ENCODE data around the gene WFDC1. TPM values are rescaled to one million over a fixed set of nuclear protein-coding genes. Genes with fewer than 3 reads are reported as not detected.

Gene WFDC1
- total RNA-seq, 1 experiment from 2014 or later = not detected

DNA sequence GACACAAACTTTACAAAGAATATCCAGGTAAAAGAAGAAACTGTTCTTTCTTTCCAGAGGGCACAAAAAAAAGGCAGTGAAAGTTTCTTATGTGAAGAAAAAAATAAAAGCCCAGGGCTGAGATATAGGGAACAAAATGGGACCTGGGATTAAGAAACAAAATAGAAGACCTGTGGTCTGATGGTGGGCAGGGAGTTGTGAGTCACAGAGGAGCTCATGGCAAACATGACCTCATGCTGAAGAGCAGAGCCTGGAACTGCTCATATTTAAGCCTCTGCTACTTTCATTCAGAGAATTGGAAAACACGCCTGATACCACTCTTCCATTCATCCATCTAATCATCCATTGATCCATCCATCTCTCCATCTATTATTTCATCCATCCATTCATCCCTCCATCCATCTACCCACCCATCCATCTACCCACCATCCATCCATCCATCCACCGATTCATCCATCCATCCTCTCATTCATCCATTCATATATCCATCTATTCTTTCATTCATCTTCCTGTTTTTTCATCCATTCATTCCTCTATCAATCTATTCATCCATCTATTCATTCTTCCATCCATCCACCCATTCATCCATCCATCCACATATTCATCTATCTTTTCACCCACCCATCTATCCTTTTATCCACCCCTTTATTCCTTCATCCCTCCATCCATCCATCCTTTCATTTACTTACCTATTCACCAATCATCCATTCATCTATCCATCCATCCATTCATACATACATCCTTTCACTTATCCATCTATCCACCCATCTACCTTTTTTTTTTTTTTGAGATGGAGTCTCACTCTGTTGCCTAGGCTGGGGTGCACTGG is 30.0 kb downstream of the WFDC1 start:
- Histone ChIP-seq H3K4me1 (no peaks in the 10 kb centered on the region), H3K27me3 (replicated peaks; ENCODE audit: control insufficient read depth, insufficient read depth, low read length) (no peaks in the 10 kb centered on the region; the same call in 1 of the 2 replicates), H3K4me3 (ENCODE audit: low read depth, low read length) (no peak overlapping the region), H3K36me3 (ENCODE audit: control insufficient read depth, insufficient read depth, low read length) (no peaks in the 10 kb centered on the region), H3K9me3 (no peaks in the 10 kb centered on the region; the same call in 1 of the 2 replicates)
- ChIA-PET CTCF (no interaction called here), POLR2A (no interaction called here)
- intact Hi-C loops (cut with micrococcal nuclease; ENCODE audit: unreplicated experiment) = no loop called here
- no peaks in the 10 kb centered on the region for H3K9me3 Mint-ChIP-seq (ENCODE audit: unreplicated experiment)
- no peaks in the 10 kb centered on the region for H3K27me3 Mint-ChIP-seq (ENCODE audit: insufficient read depth, unreplicated experiment)
- no TSS peak for BruUV-seq (replicated peaks)
- H3K4me3 Mint-ChIP-seq (ENCODE audit: unreplicated experiment) = no peak overlapping the region
- TF ChIP-seq, protein P1, sequence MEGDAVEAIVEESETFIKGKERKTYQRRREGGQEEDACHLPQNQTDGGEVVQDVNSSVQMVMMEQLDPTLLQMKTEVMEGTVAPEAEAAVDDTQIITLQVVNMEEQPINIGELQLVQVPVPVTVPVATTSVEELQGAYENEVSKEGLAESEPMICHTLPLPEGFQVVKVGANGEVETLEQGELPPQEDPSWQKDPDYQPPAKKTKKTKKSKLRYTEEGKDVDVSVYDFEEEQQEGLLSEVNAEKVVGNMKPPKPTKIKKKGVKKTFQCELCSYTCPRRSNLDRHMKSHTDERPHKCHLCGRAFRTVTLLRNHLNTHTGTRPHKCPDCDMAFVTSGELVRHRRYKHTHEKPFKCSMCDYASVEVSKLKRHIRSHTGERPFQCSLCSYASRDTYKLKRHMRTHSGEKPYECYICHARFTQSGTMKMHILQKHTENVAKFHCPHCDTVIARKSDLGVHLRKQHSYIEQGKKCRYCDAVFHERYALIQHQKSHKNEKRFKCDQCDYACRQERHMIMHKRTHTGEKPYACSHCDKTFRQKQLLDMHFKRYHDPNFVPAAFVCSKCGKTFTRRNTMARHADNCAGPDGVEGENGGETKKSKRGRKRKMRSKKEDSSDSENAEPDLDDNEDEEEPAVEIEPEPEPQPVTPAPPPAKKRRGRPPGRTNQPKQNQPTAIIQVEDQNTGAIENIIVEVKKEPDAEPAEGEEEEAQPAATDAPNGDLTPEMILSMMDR (IDR thresholded peaks at IDR 0.05; ENCODE audit: insufficient read depth in 1 of 2, low read depth in 1 of 2, low read length in 1 of 2, severe bottlenecking in 1 of 2, unreplicated experiment in 1 of 2) = no peak
- H3K4me1 Mint-ChIP-seq (ENCODE audit: low read depth, unreplicated experiment) = no peaks in the 10 kb centered on the region
- H3K27ac Mint-ChIP-seq (ENCODE audit: unreplicated experiment) = no peak overlapping the region
- no peak for DNase-seq
- no peaks in the 10 kb centered on the region for H3K36me3 Mint-ChIP-seq (ENCODE audit: insufficient read depth, unreplicated experiment)

DNA sequence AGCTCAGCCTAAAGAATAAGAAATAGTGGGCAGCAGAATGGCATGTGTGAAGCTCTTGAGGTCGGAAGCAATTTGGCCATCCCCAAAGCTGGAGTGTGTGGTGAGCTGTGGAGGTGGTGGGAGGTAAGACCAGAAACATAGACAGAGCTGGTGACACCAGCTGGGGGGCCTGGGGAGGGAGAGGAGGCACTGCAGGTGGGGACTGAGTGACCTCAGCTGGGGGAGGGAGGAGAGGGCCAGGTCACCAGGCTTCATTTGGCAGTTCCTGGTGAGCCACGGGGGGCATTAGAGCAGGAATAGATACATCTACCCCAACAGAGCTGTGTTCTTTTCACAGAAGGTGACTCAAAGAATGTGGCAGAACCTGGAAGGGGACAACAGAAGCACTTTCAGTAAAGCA is 31.9 kb downstream of the WFDC1 start:
- TF ChIP-seq, protein P1 (IDR thresholded peaks at IDR 0.05; ENCODE audit: insufficient read depth in 1 of 2, low read depth in 1 of 2, low read length in 1 of 2, severe bottlenecking in 1 of 2, unreplicated experiment in 1 of 2) = no peak
- Histone ChIP-seq H3K27me3 (replicated peaks; ENCODE audit: control insufficient read depth, insufficient read depth, low read length) (no peaks in the 10 kb centered on the region; the same call in 1 of the 2 replicates), H3K4me1 (no peaks in the 10 kb centered on the region), H3K36me3 (ENCODE audit: control insufficient read depth, insufficient read depth, low read length) (no peaks in the 10 kb centered on the region), H3K4me3 (ENCODE audit: low read depth, low read length) (no peak overlapping the region), H3K9me3 (no peaks in the 10 kb centered on the region; the same call in 1 of the 2 replicates)
- no peak overlapping the region for H3K4me3 Mint-ChIP-seq (ENCODE audit: unreplicated experiment)
- H3K36me3 Mint-ChIP-seq (ENCODE audit: insufficient read depth, unreplicated experiment) = no peaks in the 10 kb centered on the region
- ChIA-PET CTCF (interaction anchor here (0.8 kb wide), 1 partner anchor 37 kb away, joined by 3 read pairs; no protein-coding TSS in a partner anchor), POLR2A (no interaction called here)
- intact Hi-C loops (cut with micrococcal nuclease; ENCODE audit: unreplicated experiment) = no loop called here
- no peaks in the 10 kb centered on the region for H3K4me1 Mint-ChIP-seq (ENCODE audit: low read depth, unreplicated experiment)
- DNase-seq = no peak
- H3K27ac Mint-ChIP-seq (ENCODE audit: unreplicated experiment) = no peak overlapping the region
- H3K27me3 Mint-ChIP-seq (ENCODE audit: insufficient read depth, unreplicated experiment) = no peaks in the 10 kb centered on the region
- H3K9me3 Mint-ChIP-seq (ENCODE audit: unreplicated experiment) = no peaks in the 10 kb centered on the region
- BruUV-seq (replicated peaks) = no TSS peak

DNA sequence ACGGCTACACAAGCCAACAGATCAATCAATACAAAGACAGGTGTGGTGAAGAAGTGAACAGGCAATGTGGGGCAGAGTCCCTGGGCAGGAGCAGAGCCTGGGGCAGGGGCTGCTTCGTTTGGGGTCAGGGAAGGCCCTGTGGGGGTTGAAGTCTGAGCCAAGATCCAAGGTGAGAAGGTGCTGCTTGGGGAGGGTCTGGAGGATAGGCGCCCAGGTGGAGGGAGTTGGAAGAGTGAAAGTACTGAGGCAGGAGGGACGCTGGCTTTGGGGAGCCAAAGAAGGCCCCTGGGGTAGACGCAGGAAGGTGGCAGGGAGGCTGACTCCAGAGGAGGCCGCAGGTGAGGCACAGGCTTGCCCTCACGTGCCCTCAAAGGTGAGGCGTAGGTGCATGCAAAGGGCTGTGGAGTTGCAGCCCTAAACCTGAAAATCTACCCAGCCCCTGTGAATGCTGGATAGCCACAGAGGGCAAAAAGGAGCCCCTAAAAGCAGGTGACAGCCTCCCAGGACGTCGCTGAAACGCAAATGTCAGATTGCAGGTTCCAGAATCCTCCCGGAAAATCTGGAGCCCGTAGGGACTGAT is 33.3 kb downstream of the WFDC1 start:
- TF ChIP-seq, protein P1 (IDR thresholded peaks at IDR 0.05; ENCODE audit: insufficient read depth in 1 of 2, low read depth in 1 of 2, low read length in 1 of 2, severe bottlenecking in 1 of 2, unreplicated experiment in 1 of 2) = no peak
- no peak overlapping the region for H3K4me3 Mint-ChIP-seq (ENCODE audit: unreplicated experiment)
- H3K27ac Mint-ChIP-seq (ENCODE audit: unreplicated experiment) = no peak overlapping the region
- H3K36me3 Mint-ChIP-seq (ENCODE audit: insufficient read depth, unreplicated experiment) = no peaks in the 10 kb centered on the region
- H3K4me1 Mint-ChIP-seq (ENCODE audit: low read depth, unreplicated experiment) = no peaks in the 10 kb centered on the region
- no peaks in the 10 kb centered on the region for H3K27me3 Mint-ChIP-seq (ENCODE audit: insufficient read depth, unreplicated experiment)
- intact Hi-C loops (cut with micrococcal nuclease; ENCODE audit: unreplicated experiment) = no loop called here
- no TSS peak for BruUV-seq (replicated peaks)
- Histone ChIP-seq H3K9me3 (no peaks in the 10 kb centered on the region; the same call in 1 of the 2 replicates), H3K4me1 (no peaks in the 10 kb centered on the region), H3K36me3 (ENCODE audit: control insufficient read depth, insufficient read depth, low read length) (no peaks in the 10 kb centered on the region), H3K27me3 (replicated peaks; ENCODE audit: control insufficient read depth, insufficient read depth, low read length) (no peaks in the 10 kb centered on the region; the same call in 1 of the 2 replicates), H3K4me3 (ENCODE audit: low read depth, low read length) (no peak overlapping the region)
- POLR2A ChIA-PET = no interaction called here
- no peaks in the 10 kb centered on the region for H3K9me3 Mint-ChIP-seq (ENCODE audit: unreplicated experiment)
- no peak for DNase-seq
- CTCF ChIA-PET = no interaction called here

Data from Caco-2 (cell line).